Activated CD8-positive, alpha-beta memory T cell treated with anti-CD3 and anti-CD28 coated beads, Interleukin-2, amount 50 U/mL, for 1 hour (primary cell): ENCODE results near the gene CAPNS2.

ENCODE experiments used
- DNase-seq: peaks from one replicate; pipeline ENCODE4 v3.0.0-alpha.2; 2020; ENCODE audit errors: extremely low read depth

CAPNS2 gene

GRCh38 chr16:55566432-55567175 is at the start of gene CAPNS2:
Gene CAPNS2 (plus strand): TSS chr16:55566684. CDS start chr16:55566757, 73 bp downstream.
- no peak for DNase-seq

- no peak for DNase-seq
Measured at GRCh38 chr16:55521792-55522191, 44.7 kb upstream of the CAPNS2 start.

- no peak for DNase-seq
Measured at GRCh38 chr16:55526441-55526840, 40.0 kb upstream of the CAPNS2 start.

- no peak for DNase-seq
Measured at GRCh38 chr16:55527885-55528284, 38.6 kb upstream of the CAPNS2 start.

GRCh38 chr16:55529018-55529417 is 37.5 kb upstream of the CAPNS2 start:
- no peak for DNase-seq

- no peak for DNase-seq
Measured at GRCh38 chr16:55530316-55530856, 36.1 kb upstream of the CAPNS2 start.

- DNase-seq: no peak
Measured at GRCh38 chr16:55532227-55532626, 34.3 kb upstream of the CAPNS2 start.

GRCh38 chr16:55534756-55535155 is 31.7 kb upstream of the CAPNS2 start:
- no peak for DNase-seq

- DNase-seq: no peak
Measured at GRCh38 chr16:55539049-55539448, 27.4 kb upstream of the CAPNS2 start.

- no peak for DNase-seq
Measured at GRCh38 chr16:55539488-55539887, 27.0 kb upstream of the CAPNS2 start.

GRCh38 chr16:55540221-55540620 is 26.3 kb upstream of the CAPNS2 start:
- no peak for DNase-seq

- DNase-seq: no peak
Measured at GRCh38 chr16:55542459-55543082, 23.9 kb upstream of the CAPNS2 start.

GRCh38 chr16:55543472-55543871 is 23.0 kb upstream of the CAPNS2 start:
- no peak for DNase-seq

GRCh38 chr16:55552621-55553020 is 13.9 kb upstream of the CAPNS2 start:
- DNase-seq: no peak

- no peak for DNase-seq
Measured at GRCh38 chr16:55555436-55555835, 11.0 kb upstream of the CAPNS2 start.

- no peak for DNase-seq
Measured at GRCh38 chr16:55557186-55557585, 9.3 kb upstream of the CAPNS2 start.

- DNase-seq: no peak
Measured at GRCh38 chr16:55559233-55559632, 7.3 kb upstream of the CAPNS2 start.

GRCh38 chr16:55559933-55560516 is 6.5 kb upstream of the CAPNS2 start:
- DNase-seq: no peak

- DNase-seq: no peak
Measured at GRCh38 chr16:55561319-55561848, 5.1 kb upstream of the CAPNS2 start.

- no peak for DNase-seq
Measured at GRCh38 chr16:55562936-55563335, 3.5 kb upstream of the CAPNS2 start.

GRCh38 chr16:55563797-55564196 is 2.7 kb upstream of the CAPNS2 start:
- no peak for DNase-seq

- no peak for DNase-seq
Measured at GRCh38 chr16:55565086-55565485, 1.4 kb upstream of the CAPNS2 start.

- DNase-seq: no peak
Measured at GRCh38 chr16:55567382-55567781, 898 bp downstream of the CAPNS2 start.
